K562 (cell line): Measurements from ENCODE around the gene HMCN1. TPM values are rescaled to one million over a fixed set of nuclear protein-coding genes. Genes with fewer than 3 reads are reported as not detected.

Experiments used
- ATAC-seq: fragments of 200-7000 bp; cut with Tn5 transposase; 3 replicates; pipeline ENCODE4 v1.9.1; 2020; ENCODE audit warnings: moderate library complexity
- BruUV-seq: library from RNA; stranded (reverse); fragments of 400-500 nt; replicated peaks from 2 replicates; lab custom pipeline; 2021; lab: Mats Ljungman, UMichigan
- CTCF ChIA-PET: fragments of 300-600 bp; formaldehyde crosslinking; extraction: SDS; loops from one replicate; lab custom pipeline; 2021; ENCODE audit warnings: low intra/inter-chr PET ratio; lab: Yijun Ruan, JAX
- POLR2A ChIA-PET: fragments of 300-600, 350-650 bp; sonication (Branson Sonifier 250); formaldehyde crosslinking; extraction: SDS; loops from one replicate; lab custom pipeline; 2021; ENCODE audit warnings: antibody characterized with exemption, inconsistent platforms; lab: Yijun Ruan, JAX
- DNase-seq, 4 experiments: peaks; one replicate each; pipeline versions ENCODE4 v3.0.0 to v3.0.0-alpha.2; 2011 to 2018; ENCODE audit warnings: low spot score in 3 of 4, mixed read lengths in 3 of 4; ENCODE audit errors: extremely low read depth in 1 of 4
- FAIRE-seq: peaks from 2 replicates; lab custom pipeline; 2011; peaks lifted over from hg19 to GRCh38; lab: Jason Lieb, UNC
- H2AFZ ChIP-seq: 2 replicates; pipeline ENCODE4 v1.6.0; 2011; ENCODE audit warnings: low read depth, low read length, control low read depth, inconsistent platforms
- H3K27ac ChIP-seq: fragments of 200-600 bp; 3 replicates; pipeline ENCODE4 v1.8.0; 2011; ENCODE audit warnings: low read depth, mild to moderate bottlenecking, control low read depth, inconsistent platforms, low read length, moderate library complexity, mixed read lengths; ENCODE audit errors: extremely low read depth
- H3K27me3 ChIP-seq, 2 experiments: fragments of 300-600 bp in 1 of 2; 2 replicates in 1 of 2; 3 replicates in 1 of 2; pipeline versions ENCODE4 v1.6.0 to v1.8.0; 2011; ENCODE audit warnings: inconsistent platforms in 2 of 2, low read length in 2 of 2, mild to moderate bottlenecking in 1 of 2, mixed read lengths in 1 of 2, moderate library complexity in 1 of 2; ENCODE audit not compliant: control insufficient read depth in 2 of 2, insufficient read depth in 2 of 2
- H3K36me3 ChIP-seq: fragments of 300-600 bp; 3 replicates; pipeline ENCODE4 v1.8.0; 2011; ENCODE audit warnings: mild to moderate bottlenecking, low read length, inconsistent platforms; ENCODE audit not compliant: control insufficient read depth, insufficient read depth
- H3K4me1 ChIP-seq, 2 experiments: fragments of 200-600 bp in 1 of 2; replicated peaks in 1 of 2; 2 replicates in 1 of 2; 3 replicates in 1 of 2; pipeline versions ENCODE4 v1.5.1 to v1.8.0; 2011; ENCODE audit warnings: inconsistent platforms in 2 of 2, low read length in 2 of 2, mild to moderate bottlenecking in 1 of 2, mixed read lengths in 1 of 2, moderate library complexity in 1 of 2; ENCODE audit not compliant: control insufficient read depth in 2 of 2, insufficient read depth in 2 of 2
- H3K4me2 ChIP-seq: 2 replicates; pipeline ENCODE4 v1.6.1; 2011; ENCODE audit warnings: low read length, control low read depth, inconsistent platforms, mixed read lengths; ENCODE audit not compliant: insufficient read depth
- H3K4me3 ChIP-seq: fragments of 200-600 bp; sonication (generic), shearing (Covaris generic); 2 replicates; pipeline ENCODE4 v1.5.1; 2016; ENCODE audit warnings: control low read depth, inconsistent platforms
- H3K79me2 ChIP-seq: fragments of 200-600 bp; 3 replicates; pipeline ENCODE4 v1.8.0; 2011; ENCODE audit warnings: low read length, inconsistent platforms; ENCODE audit not compliant: control insufficient read depth, insufficient read depth
- H3K9ac ChIP-seq, 2 experiments: 2 replicates each; pipeline versions ENCODE4 v1.6.0 to v1.6.1; 2011; ENCODE audit warnings: low read depth in 2 of 2, low read length in 2 of 2, control low read depth in 1 of 2, inconsistent platforms in 1 of 2, mild to moderate bottlenecking in 1 of 2, mixed read lengths in 1 of 2; ENCODE audit not compliant: insufficient read depth in 1 of 2
- H3K9me1 ChIP-seq: one replicate; pipeline ENCODE4 v1.6.0; 2011; ENCODE audit warnings: inconsistent platforms, mild to moderate bottlenecking, low read length, moderate library complexity; ENCODE audit not compliant: control insufficient read depth, insufficient read depth
- H3K9me3 ChIP-seq: replicated peaks from 2 replicates; pipeline ENCODE4 v1.5.1; 2011; ENCODE audit warnings: low read depth, low read length, inconsistent platforms; ENCODE audit not compliant: control insufficient read depth, insufficient read depth
- H4K20me1 ChIP-seq: replicated peaks from 2 replicates; pipeline ENCODE4 v1.6.1; 2011; ENCODE audit warnings: low read length, inconsistent platforms, mixed read lengths; ENCODE audit not compliant: control insufficient read depth, insufficient read depth
- BCL6 ChIP-seq: fragments of 250-450 bp; sonication (Bioruptor Pico); IDR thresholded peaks from 2 replicates; pipeline ENCODE4 v1.4.0; 2020
- KDM2B ChIP-seq: fragments of 250-450 bp; sonication (Bioruptor Pico); IDR thresholded peaks from 2 replicates; pipeline ENCODE4 v1.8.0; 2021; ENCODE audit warnings: mild to moderate bottlenecking, moderate library complexity
- ZNF121 ChIP-seq: sonication (generic); formaldehyde crosslinking; conservative IDR thresholded peaks from 2 replicates; pipeline ENCODE4 v1.8.0; 2022; ENCODE audit warnings: missing genetic modification reagents
- ZNF239 ChIP-seq: fragments of 250-450 bp; sonication (Bioruptor Pico); IDR thresholded peaks from 2 replicates; pipeline ENCODE4 v1.4.0; 2020; ENCODE audit warnings: mild to moderate bottlenecking
- ZNF324 ChIP-seq: fragments of 250-450 bp; sonication (Bioruptor Pico); IDR thresholded peaks from 2 replicates; pipeline ENCODE4 v1.4.0; 2020; ENCODE audit warnings: mild to moderate bottlenecking
- WGBS: fragments of 100-300 bp; shearing (Covaris generic); methylation state at CpG from one replicate; pipeline ENCODE4 v1.1.6; 2016; ENCODE audit warnings: low coverage, mixed read lengths; ENCODE audit not compliant: insufficient coverage; ENCODE audit errors: missing lambda C conversion rate; 5-methylcytosine and 5-hydroxymethylcytosine counted together
- in situ Hi-C: fragments of 300-500 bp; cut with MboI; formaldehyde crosslinking; loops from 4 replicates; pipeline ENCODE4 v1.15.0; 2018; ENCODE audit warnings: inconsistent platforms, mixed read lengths
- intact Hi-C: fragments of 100-400 bp; cut with micrococcal nuclease; formaldehyde crosslinking; loops from 2 replicates; pipeline ENCODE4 v1.14.2; 2022
- polyA plus RNA-seq, 8 experiments: library from polyadenylated mRNA; depleted of rRNA in 4 of 8; stranded (reverse) in 5 of 8; unstranded in 3 of 8; fragments of >200 nt; fragmentation: Nextera tagmentation in 2 of 8; fragmentation: Illumina TruSeq in 1 of 8; extraction: Ambion mirVana in 2 of 8; extraction: Trizol in 1 of 8; gene quantifications; 2 replicates each; pipeline versions ENCODE4 v1.2.1 to v1.2.3, GENCODE V29; 2011 to 2014; ENCODE audit warnings: inconsistent platforms in 1 of 8, missing spikeins in 1 of 8
- total RNA-seq, 7 experiments: library from RNA; depleted of rRNA in 6 of 7; stranded (reverse); fragments of >200 nt in 6 of 7; fragmentation: Illumina TruSeq in 2 of 7; extraction: Trizol in 2 of 7; gene quantifications; 2 replicates each; pipeline versions ENCODE4 v1.2.1 to v1.2.3, GENCODE V29; 2011 to 2021; ENCODE audit warnings: low replicate concordance in 1 of 7
- TF ChIP-seq, protein P1 (sequence below): fragments of 250-450 bp; sonication (Bioruptor Pico); IDR thresholded peaks from 2 replicates; pipeline ENCODE4 v1.9.0; 2021; ENCODE audit warnings: mild to moderate bottlenecking
- TF ChIP-seq, protein P2 (sequence below), 2 experiments: fragments of 450-650 bp in 1 of 2; sonication (generic) in 1 of 2; formaldehyde crosslinking in 1 of 2; IDR thresholded peaks in 1 of 2; conservative IDR thresholded peaks in 1 of 2; 2 replicates each; pipeline versions ENCODE4 v1.6.1 to v1.8.1; 2016 to 2023; ENCODE audit warnings: mild to moderate bottlenecking in 2 of 2, moderate library complexity in 2 of 2, inconsistent platforms in 1 of 2, missing genetic modification reagents in 1 of 2

HMCN1 gene
- total and polyA plus RNA-seq, 9 of the 15 experiments (the other 6 are each of a cell fraction or from before 2014, with no cell fraction given), result 0.07 to 0.36 (median 0.21) TPM

DNA sequence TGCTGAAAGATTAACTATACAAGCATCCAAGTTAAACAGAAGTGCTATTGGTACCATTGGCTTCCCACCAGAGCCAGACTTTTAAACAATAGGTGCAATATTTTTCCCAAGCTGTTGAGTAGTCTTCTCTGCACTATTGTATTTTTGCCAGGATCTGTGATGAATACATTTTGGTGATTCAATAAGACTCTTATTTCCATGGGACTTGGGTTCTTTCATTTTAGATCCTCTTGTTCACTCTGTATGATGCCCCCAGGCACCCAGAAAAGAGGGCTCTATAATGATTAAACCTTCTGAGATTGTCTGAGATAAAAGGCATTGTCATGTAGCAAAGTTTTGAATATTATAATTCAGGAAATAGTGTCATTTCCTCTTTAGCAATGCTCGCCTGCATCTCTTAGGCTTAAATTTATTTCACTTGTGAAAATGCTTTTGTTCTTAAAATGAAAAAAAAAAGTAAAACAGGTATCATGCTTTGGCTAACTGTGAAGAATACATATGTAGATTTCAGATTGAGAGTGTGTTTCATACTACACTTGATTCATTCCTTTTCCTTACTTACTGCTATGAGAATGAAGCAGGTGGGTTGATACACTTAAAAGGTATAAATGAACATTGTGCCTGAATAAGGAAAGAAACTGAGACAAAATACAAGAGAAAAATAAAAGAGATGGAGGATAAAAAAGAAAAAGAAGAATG lies 275.0 kb downstream of the HMCN1 start:
- no peak overlapping the region for H3K4me2 ChIP-seq
- POLR2A ChIA-PET, result no interaction called here
- H3K27ac ChIP-seq, result no peak overlapping the region
- WGBS, result 0% methylated on average over 1 of the region's 1 CpG
- DNase-seq (no peak), FAIRE-seq (no peak), ATAC-seq (no peak)
- no peaks in the 10 kb centered on the region for H3K4me1 ChIP-seq
- H3K9ac ChIP-seq, result no peak overlapping the region
- TF ChIP-seq BCL6 (no peak), ZNF324 (CRISPR knock-in tag) (no peak), ZNF121 (no peak), KDM2B (no peak), ZNF239 (CRISPR knock-in tag) (no peak)
- TF ChIP-seq, protein P1, sequence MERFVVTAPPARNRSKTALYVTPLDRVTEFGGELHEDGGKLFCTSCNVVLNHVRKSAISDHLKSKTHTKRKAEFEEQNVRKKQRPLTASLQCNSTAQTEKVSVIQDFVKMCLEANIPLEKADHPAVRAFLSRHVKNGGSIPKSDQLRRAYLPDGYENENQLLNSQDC (CRISPR knock-in tag), result no peak
- TF ChIP-seq, protein P2, sequence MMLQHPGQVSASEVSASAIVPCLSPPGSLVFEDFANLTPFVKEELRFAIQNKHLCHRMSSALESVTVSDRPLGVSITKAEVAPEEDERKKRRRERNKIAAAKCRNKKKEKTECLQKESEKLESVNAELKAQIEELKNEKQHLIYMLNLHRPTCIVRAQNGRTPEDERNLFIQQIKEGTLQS (IDR thresholded peaks at IDR 0.05), result no peak
- TF ChIP-seq, protein P2 (CRISPR knock-in tag; conservative IDR thresholded peaks at IDR 0.05), result no peak
- no peaks in the 10 kb centered on the region for H3K36me3 ChIP-seq
- H3K27me3 ChIP-seq, result no peaks in the 10 kb centered on the region
- intact Hi-C loops (no loop called here), in situ Hi-C loops (loop anchor here (5.0 kb wide), 1 partner anchor 198 kb away; no protein-coding TSS in a partner anchor)
- H3K79me2 ChIP-seq, result no peaks in the 10 kb centered on the region
- BruUV-seq, result no TSS peak
- H2AFZ ChIP-seq, result no peak overlapping the region
- H4K20me1 ChIP-seq, result no peaks in the 10 kb centered on the region
- H3K9me1 ChIP-seq, result no peaks in the 10 kb centered on the region
- no peak overlapping the region for H3K4me3 ChIP-seq
- CTCF ChIA-PET, result no interaction called here
- no peaks in the 10 kb centered on the region for H3K9me3 ChIP-seq
